A549 (cell line): ENCODE results near the gene PCSK5. TPM values are rescaled to one million over a fixed set of nuclear protein-coding genes. Genes with fewer than 3 reads are reported as not detected.
A peak's percentile ranks its signal among the peaks of the same experiment; 100 is the strongest.
"Not testable (repeated sequence)": the region's sequence is repeated elsewhere in the genome, so short reads cannot be mapped to it uniquely, and the experiment has no call there.

Experiments used
- ATAC-seq, 2 experiments: fragments of 200-7000 bp in 1 of 2; fragments of >200 bp in 1 of 2; cut with Nextera tagmentation in 1 of 2; cut with Tn5 transposase in 1 of 2; 3 replicates each; pipeline versions ENCODE4 v1.8.0 to v1.9.1; 2018 to 2020; ENCODE audit warnings: mild to moderate bottlenecking in 1 of 2, moderate library complexity in 1 of 2
- CTCF ChIA-PET: fragments of 300-600 bp; sonication (Branson Sonifier 250); formaldehyde crosslinking; extraction: SDS; loops from one replicate; lab custom pipeline; 2021; ENCODE audit warnings: antibody characterized with exemption, inconsistent platforms; lab: Yijun Ruan, JAX
- POLR2A ChIA-PET: fragments of 350-600 bp; formaldehyde crosslinking; extraction: SDS; loops from one replicate; lab custom pipeline; 2021; ENCODE audit warnings: antibody characterized with exemption, inconsistent platforms; lab: Yijun Ruan, JAX
- DNase-seq, 2 experiments: peaks; one replicate each; pipeline versions ENCODE4 v3.0.0 to v3.0.0-alpha.2; 2011 to 2016; ENCODE audit warnings: low read depth in 1 of 2, low spot score in 1 of 2
- FAIRE-seq: peaks from 2 replicates; lab custom pipeline; 2011; peaks lifted over from hg19 to GRCh38; lab: Jason Lieb, UNC
- H3K27ac ChIP-seq, 2 experiments: fragments of >200 bp; sonication (Bioruptor Twin); formaldehyde crosslinking; 3 replicates each; pipeline ENCODE4 v1.5.1; 2016 to 2017
- H3K4me1 ChIP-seq: fragments of >200 bp; sonication (Bioruptor Twin); formaldehyde crosslinking; 3 replicates; pipeline ENCODE4 v1.6.1; 2016
- H3K4me2 ChIP-seq: fragments of >200 bp; sonication (Bioruptor Twin); formaldehyde crosslinking; 3 replicates; pipeline ENCODE4 v1.6.1; 2016
- H3K4me3 ChIP-seq: fragments of >200 bp; sonication (Bioruptor Twin); formaldehyde crosslinking; 3 replicates; pipeline ENCODE4 v1.5.1; 2016
- H3K9me3 ChIP-seq: fragments of >200 bp; sonication (Bioruptor Twin); formaldehyde crosslinking; 3 replicates; pipeline ENCODE4 v1.6.1; 2016
- ATOH8 ChIP-seq: fragments of 250-450 bp; sonication (Bioruptor Pico); IDR thresholded peaks from 2 replicates; pipeline ENCODE4 v1.5.0; 2020; ENCODE audit warnings: low read depth, mild to moderate bottlenecking, moderate library complexity
- BCL3 ChIP-seq: fragments of >200 bp; sonication (Bioruptor Twin); formaldehyde crosslinking; IDR thresholded peaks from 3 replicates; pipeline ENCODE4 v1.6.1; 2016
- CEBPB ChIP-seq, 2 experiments: fragments of >200 bp in 1 of 2; sonication (Bioruptor Twin) in 1 of 2; formaldehyde crosslinking in 1 of 2; IDR thresholded peaks; 2 replicates each; pipeline ENCODE4 v1.6.1; 2012 to 2016
- CTCF ChIP-seq: fragments of >200 bp; sonication (Bioruptor Twin); formaldehyde crosslinking; IDR thresholded peaks from 3 replicates; pipeline ENCODE4 v1.5.1; 2016
- ELK1 ChIP-seq: fragments of 150-350 bp; IDR thresholded peaks from 2 replicates; pipeline ENCODE4 v1.6.1; 2014; ENCODE audit warnings: low read depth, mild to moderate bottlenecking, low read length
- EP300 ChIP-seq, 2 experiments: fragments of >200 bp; sonication (Bioruptor Twin); formaldehyde crosslinking; IDR thresholded peaks; 2 replicates in 1 of 2; 3 replicates in 1 of 2; pipeline ENCODE4 v1.6.1; 2016 to 2017
- ESRRA ChIP-seq: fragments of 150-350 bp; IDR thresholded peaks from 2 replicates; pipeline ENCODE4 v1.6.1; 2014; ENCODE audit warnings: mild to moderate bottlenecking, low read length, borderline replicate concordance
- FOSL2 ChIP-seq, 2 experiments: fragments of 450-650 bp in 1 of 2; fragments of >200 bp in 1 of 2; sonication (Bioruptor Twin) in 1 of 2; formaldehyde crosslinking; IDR thresholded peaks; 2 replicates each; pipeline versions ENCODE4 v1.5.0 to v1.6.1; 2016 to 2020; ENCODE audit warnings: mild to moderate bottlenecking in 1 of 2, moderate library complexity in 1 of 2
- GATA3 ChIP-seq: IDR thresholded peaks from 2 replicates; pipeline ENCODE4 v1.6.1; 2012; ENCODE audit warnings: borderline replicate concordance
- HEYL ChIP-seq: fragments of 250-450 bp; sonication (Bioruptor Pico); IDR thresholded peaks from 2 replicates; pipeline ENCODE4 v1.8.0; 2021; ENCODE audit warnings: mild to moderate bottlenecking, moderate library complexity
- HOXB13 ChIP-seq: fragments of 250-450 bp; sonication (Bioruptor Pico); IDR thresholded peaks from 2 replicates; pipeline ENCODE4 v1.5.0; 2020; ENCODE audit warnings: low read depth, mild to moderate bottlenecking, moderate library complexity
- HOXB5 ChIP-seq: fragments of 250-450 bp; sonication (Bioruptor Pico); IDR thresholded peaks from 2 replicates; pipeline ENCODE4 v1.5.0; 2020; ENCODE audit warnings: mild to moderate bottlenecking, moderate library complexity
- JUN ChIP-seq, 2 experiments: fragments of >200 bp; sonication (Bioruptor Twin); formaldehyde crosslinking; IDR thresholded peaks; 2 replicates in 1 of 2; 3 replicates in 1 of 2; pipeline ENCODE4 v1.6.1; 2016 to 2017
- JUNB ChIP-seq: fragments of >200 bp; sonication (Bioruptor Twin); formaldehyde crosslinking; IDR thresholded peaks from 2 replicates; pipeline ENCODE4 v1.6.1; 2016
- KDM1A ChIP-seq: fragments of 200-600 bp; sonication (generic); IDR thresholded peaks from 2 replicates; pipeline ENCODE4 v1.6.1; 2016; ENCODE audit warnings: low read depth, mild to moderate bottlenecking
- MAX ChIP-seq: IDR thresholded peaks from 2 replicates; pipeline ENCODE4 v1.6.1; 2012
- MAZ ChIP-seq: fragments of 150-350 bp; IDR thresholded peaks from 2 replicates; pipeline ENCODE4 v1.6.1; 2014; ENCODE audit warnings: antibody characterized with exemption, low read depth, low read length, borderline replicate concordance
- NFE2L2 ChIP-seq: fragments of 150-350 bp; conservative IDR thresholded peaks from 2 replicates; pipeline ENCODE4 v1.6.1; 2014; ENCODE audit warnings: low read length
- RNF2 ChIP-seq: fragments of 200-600 bp; sonication (generic); IDR thresholded peaks from 2 replicates; pipeline ENCODE4 v1.6.1; 2016; ENCODE audit warnings: low read depth, mild to moderate bottlenecking, antibody characterized with exemption, moderate library complexity, borderline replicate concordance
- TP53 ChIP-seq: fragments of 250-450 bp; sonication (Bioruptor Pico); IDR thresholded peaks from 2 replicates; pipeline ENCODE4 v1.5.0; 2021; ENCODE audit warnings: mild to moderate bottlenecking, moderate library complexity
- USF2 ChIP-seq: fragments of 450-650 bp; IDR thresholded peaks from 2 replicates; pipeline ENCODE4 v1.6.1; 2014; ENCODE audit warnings: antibody characterized with exemption
- WGBS: methylation state at CpG from one replicate; pipeline ENCODE4 v1.1.6; 2017; ENCODE audit errors: missing lambda C conversion rate; 5-methylcytosine and 5-hydroxymethylcytosine counted together
- polyA plus RNA-seq, 4 experiments: library from polyadenylated mRNA; depleted of rRNA in 3 of 4; stranded (reverse); fragments of >200 nt; fragmentation: RNase III in 1 of 4; extraction: RNeasy Plus Mini Kit Qiagen cat#74134 plus additional on column Dnase treatment in 1 of 4; gene quantifications; 2 replicates in 3 of 4; 3 replicates in 1 of 4; pipeline ENCODE4 v1.2.3, GENCODE V29; 2011 to 2017

The PCSK5 gene
- polyA plus RNA-seq, 2 of the 4 experiments (the other 2 are of a cell fraction), result 1.3 to 6.7 TPM

GRCh38 chr9:76359365-76359764 lies 468.9 kb downstream of the PCSK5 start (continued):
- no peak for TF ChIP-seq ELK1

GRCh38 chr9:76359766-76360165 lies 469.3 kb downstream of the PCSK5 start:
- Histone ChIP-seq H3K4me1 (peaks cover 12% of the 10 kb centered on the region; the same call in 2 of the 3 replicates), H3K4me3 (no peak overlapping the region), H3K4me2 (no peak overlapping the region), H3K9me3 (no peaks in the 10 kb centered on the region), H3K27ac (no peak overlapping the region)
- no peak for TF ChIP-seq GATA3
- no peak for TF ChIP-seq CEBPB (IDR thresholded peaks at IDR 0.05)
- TF ChIP-seq JUNB, result no peak
- TF ChIP-seq MAX, result no peak
- no peak for TF ChIP-seq MAZ
- TF ChIP-seq CTCF, result no peak
- no peak for TF ChIP-seq HOXB5 (CRISPR knock-in tag)
- no peak for TF ChIP-seq HEYL
- no peak for TF ChIP-seq JUN (IDR thresholded peaks at IDR 0.05)
- TF ChIP-seq TP53 (CRISPR knock-in tag), result no peak
- ChIA-PET CTCF (interaction anchor here (0.6 to 2.3 kb wide), 2 partner anchors 11 to 39 kb away, joined by 3 to 8 read pairs; no protein-coding TSS in a partner anchor), POLR2A (no interaction called here)
- FAIRE-seq, result no peak
- DNase-seq, result no peak
- ATAC-seq, result no peak
- WGBS, result 71% methylated on average over 2 of the region's 2 CpGs

GRCh38 chr9:76362332-76363031 lies 472.0 kb downstream of the PCSK5 start:
- H3K9me3 ChIP-seq, FAIRE-seq, POLR2A ChIA-PET, H3K4me3 ChIP-seq, DNase-seq, H3K4me2 ChIP-seq, ATAC-seq: not testable (repeated sequence)
- Histone ChIP-seq H3K4me1 (peaks cover 28% of the 10 kb centered on the region), H3K27ac (peak overlapping the region in 1 of 2 experiments; percentile 36; a peak in 1 of 6 replicates)
- 91% methylated on average over 16 of the region's 16 CpGs for WGBS
- CTCF ChIA-PET, result interaction anchor here (1.4 to 1.7 kb wide), 2 partner anchors 10 to 32 kb away, joined by 6 read pairs; partner anchors contain the start of gene RFK

- no peak for DNase-seq
- ATAC-seq, result no peak
- FAIRE-seq, result no peak
- H3K9me3 ChIP-seq, result no peaks in the 10 kb centered on the region
- TF ChIP-seq RNF2 (no peak), USF2 (no peak), FOSL2 (IDR thresholded peaks at IDR 0.05) (no peak), FOSL2 (CRISPR knock-in tag; IDR thresholded peaks at IDR 0.05) (no peak), KDM1A (no peak), EP300 (IDR thresholded peaks at IDR 0.05) (no peak), ATOH8 (no peak), BCL3 (no peak), TP53 (CRISPR knock-in tag) (no peak), NFE2L2 (no peak), ESRRA (no peak), HOXB13 (CRISPR knock-in tag) (no peak)
- H3K27ac ChIP-seq, result peak overlapping the region in 1 of 2 experiments; percentile 36; a peak in 2 of 6 replicates
- H3K4me2 ChIP-seq, result no peak overlapping the region
- peaks cover 28% of the 10 kb centered on the region for H3K4me1 ChIP-seq
- WGBS, result 87% methylated on average over 3 of the region's 3 CpGs
- POLR2A ChIA-PET, result no interaction called here
- CTCF ChIA-PET, result interaction anchor here (0.7 to 1.7 kb wide), 3 partner anchors 9 to 31 kb away, joined by 4 to 6 read pairs (median 6); partner anchors contain the start of gene RFK
- H3K4me3 ChIP-seq, result no peak overlapping the region
Measured at GRCh38 chr9:76363032-76363395, 472.5 kb downstream of the PCSK5 start.
